ENCODE data around the gene FGF19.

FGF19 gene

GRCh38 chr11:69695581-69695980, 8.2 kb downstream of the FGF19 start:
- no peak for DNase-seq

DNA sequence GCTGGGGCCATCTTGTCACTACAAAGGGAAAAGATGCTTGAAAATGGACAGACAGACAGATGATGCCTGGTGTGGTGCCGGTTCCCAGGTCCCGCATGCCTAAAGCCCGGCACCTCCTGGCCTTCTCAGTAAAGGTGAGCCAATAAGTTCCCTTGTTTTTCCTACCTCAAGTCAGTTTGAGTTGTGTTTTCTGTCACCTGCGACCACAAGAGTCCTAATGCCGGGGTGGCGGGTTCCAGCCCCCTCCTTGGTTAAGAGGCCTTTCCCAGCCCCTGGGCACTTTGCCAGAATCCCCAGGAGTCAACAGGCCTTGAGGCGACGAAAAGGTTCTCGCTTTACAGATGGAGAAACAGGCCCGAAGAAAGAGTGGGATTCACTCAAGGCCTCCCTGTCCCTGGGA, 9.0 kb downstream of the FGF19 start:
- peak; percentile 17 for DNase-seq

GRCh38 chr11:69692422-69692821, 11.4 kb downstream of the FGF19 start:
- no peak for DNase-seq

DNA sequence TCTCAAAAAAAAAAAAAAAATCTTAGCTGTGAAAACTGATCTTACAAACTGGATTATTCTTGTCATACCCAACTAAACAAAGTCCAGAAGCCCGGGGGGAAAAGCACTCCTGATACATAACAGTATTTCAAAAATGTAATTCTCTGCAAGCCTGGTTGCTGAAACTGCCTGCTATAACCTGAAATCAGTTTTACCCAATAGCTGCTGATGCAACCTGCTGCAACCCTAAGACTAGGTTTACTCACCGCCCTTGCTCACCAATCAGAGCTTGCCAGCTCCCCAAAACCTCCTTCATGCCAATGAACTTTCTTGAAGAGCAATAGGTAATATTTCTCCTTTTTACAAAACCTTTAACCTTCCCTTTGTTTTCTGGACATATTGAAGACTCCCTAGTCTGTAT, 12.4 kb downstream of the FGF19 start:
- DNase-seq = no peak

GRCh38 chr11:69689484-69690319, 14.1 kb downstream of the FGF19 start:
- DNase-seq = no peak

GRCh38 chr11:69687969-69688771, 15.7 kb downstream of the FGF19 start:
- DNase-seq = peak; percentile 14

DNA sequence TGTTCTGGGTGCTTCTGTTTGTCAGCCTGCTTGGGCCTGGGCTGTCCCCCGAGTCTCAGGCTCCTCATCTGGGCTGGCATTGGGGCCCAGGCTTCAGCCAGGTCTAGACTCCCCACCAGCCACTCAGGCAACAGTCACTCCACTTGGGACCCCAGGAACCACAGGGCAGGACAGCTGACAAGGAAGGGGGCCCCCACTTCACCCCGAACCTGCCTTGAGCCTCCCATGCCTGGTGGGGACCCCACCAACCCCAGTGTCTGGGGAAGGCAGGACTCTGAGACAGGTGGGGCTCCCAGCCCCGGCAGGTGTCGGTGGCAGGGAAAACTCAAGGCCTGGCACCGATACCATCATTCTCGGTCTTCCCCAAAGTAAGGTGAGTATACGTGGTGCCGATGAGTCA, 17.0 kb downstream of the FGF19 start:
- no peak for DNase-seq

DNA sequence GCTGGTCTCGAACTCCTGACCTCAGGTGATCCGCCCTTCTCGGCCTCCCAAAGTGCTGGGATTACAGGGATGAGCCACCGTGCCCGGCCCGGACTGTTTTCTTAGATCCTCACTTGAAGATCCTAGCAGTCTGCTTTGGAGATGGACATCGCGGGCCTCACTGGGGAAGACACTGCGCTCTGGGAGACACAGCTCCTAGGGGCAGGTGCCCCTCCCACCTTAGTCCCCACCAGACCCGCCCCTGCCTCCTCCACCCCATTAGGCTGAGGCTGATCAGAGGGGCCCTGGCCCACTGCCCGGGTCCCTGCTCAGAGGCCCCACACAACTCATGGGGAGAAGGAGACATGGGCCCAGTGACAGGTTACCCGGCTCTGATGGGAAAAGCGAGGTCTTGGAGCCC, 17.4 kb downstream of the FGF19 start:
- no peak for DNase-seq

DNA sequence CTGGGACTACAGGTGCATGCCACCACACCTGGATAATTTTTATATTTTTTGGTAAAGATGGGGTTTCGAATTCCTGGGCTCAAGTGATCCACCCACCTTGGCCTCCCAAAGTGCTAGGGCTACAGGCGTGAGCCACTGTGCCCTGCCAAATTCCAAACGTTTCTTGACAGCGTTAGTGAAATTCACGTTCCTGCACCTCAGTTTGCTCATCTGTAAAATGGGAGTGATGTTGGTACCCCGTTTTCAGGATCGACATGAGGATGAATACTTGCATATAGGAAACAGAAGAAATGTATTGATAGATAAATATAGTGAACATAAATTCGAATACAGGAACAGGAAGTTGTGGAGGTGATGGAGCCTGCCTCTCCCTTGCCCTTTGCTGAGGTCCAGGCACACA, 18.5 kb downstream of the FGF19 start:
- DNase-seq = no peak

DNA sequence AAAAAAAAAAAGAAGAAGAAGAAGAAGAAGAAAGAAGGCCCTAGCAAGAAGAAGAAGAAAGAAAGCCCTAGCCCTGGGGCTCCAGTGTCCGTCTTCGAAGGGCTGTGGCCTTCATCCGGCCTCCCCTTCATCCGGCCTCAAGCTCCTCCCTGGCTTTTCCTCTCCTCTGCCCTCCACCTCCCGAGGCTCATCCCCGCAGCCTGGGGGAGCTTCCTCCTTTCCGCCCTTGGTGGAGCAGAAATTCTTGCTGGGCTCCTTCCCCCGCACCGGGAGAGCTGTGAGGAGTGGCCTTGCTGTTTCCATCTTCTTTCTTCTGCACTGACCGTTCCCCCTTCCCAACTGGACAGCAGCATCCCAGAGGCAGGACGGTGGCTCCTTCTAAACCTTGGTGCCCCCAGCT, 19.2 kb downstream of the FGF19 start:
- no peak for DNase-seq

DNA sequence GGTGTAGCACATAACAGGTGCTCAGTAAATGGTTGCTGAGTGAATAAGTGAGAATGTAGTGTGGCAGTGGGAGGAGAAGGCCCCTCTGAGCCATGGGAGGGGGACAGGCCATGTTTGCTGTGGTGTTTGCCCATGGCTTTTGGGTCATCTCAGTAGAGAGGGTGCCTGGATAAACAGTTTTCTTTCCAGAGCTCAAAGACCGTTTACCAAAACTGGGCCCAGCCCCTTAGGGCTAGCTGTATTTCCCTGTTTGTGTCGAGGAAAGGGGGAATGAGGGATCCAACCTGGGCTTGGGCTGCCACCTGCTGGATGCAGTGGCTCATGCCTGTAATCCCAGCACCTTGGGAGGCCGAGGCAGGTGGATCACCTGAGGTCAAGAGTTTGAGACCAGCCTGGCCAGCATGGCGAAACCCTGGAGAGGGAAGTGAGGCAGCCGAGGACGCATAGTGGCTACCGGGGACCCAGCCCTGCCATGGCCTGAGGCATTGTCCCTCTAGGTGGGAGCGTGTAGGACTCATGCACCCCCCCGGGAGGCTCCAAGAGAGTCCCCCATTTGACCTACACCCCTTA, 20.0 kb downstream of the FGF19 start:
- no peak for DNase-seq

DNA sequence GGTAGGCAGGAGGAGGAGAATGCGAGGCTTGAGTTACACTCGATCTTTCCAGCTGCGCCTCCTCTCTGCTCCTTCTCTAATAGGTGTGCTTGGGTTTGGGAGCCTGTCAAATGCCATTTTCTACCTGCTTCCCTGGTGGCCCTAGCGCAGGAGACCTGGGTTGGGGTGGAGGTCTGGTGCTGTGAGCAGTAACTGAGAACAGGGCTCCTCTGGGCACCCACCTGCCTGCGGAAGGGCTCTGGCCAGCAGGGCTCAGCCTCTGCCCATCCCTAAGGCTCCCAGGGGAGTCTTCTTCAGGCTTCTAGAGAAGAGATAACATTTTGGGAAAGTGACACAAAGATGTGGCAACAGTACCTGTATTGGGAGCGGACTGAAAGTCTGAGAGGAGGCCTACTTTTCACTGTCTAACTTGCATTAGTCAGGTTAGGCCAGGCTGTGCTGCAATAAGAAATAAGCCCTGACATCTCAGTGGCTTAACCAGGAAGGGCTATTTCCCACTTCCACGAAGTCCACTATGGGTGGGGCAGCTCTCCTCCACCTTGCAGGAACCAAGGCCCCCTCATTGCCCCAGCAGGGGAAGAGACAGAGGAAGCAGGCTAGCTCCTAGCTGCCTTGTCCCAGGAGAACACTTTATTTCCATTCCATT, 21.0 kb downstream of the FGF19 start:
- no peak for DNase-seq

DNA sequence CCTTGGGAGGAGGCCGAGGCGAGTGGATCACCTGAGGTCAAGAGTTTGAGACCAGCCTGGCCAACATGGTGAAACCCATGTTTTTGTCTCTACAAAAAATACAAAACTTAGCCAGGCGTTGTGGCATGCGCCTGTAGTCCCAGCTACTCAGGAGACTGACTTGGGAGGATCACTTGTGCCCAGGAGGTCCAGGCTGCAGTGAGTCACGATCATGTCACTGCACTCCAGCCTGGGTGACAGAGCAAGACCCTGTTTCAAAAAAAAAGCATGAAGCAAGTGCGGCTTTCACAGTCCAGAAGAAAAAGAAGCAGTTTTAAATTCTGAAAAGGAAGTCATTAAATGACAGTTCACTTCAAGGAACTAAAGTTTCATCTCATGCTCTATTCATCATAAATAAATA, 21.6 kb downstream of the FGF19 start:
- DNase-seq = no peak

- no peak for DNase-seq
Observed at GRCh38 chr11:69680688-69681087, 23.1 kb downstream of the FGF19 start.

GRCh38 chr11:69677749-69678148, 26.1 kb downstream of the FGF19 start:
- no peak for DNase-seq

DNA sequence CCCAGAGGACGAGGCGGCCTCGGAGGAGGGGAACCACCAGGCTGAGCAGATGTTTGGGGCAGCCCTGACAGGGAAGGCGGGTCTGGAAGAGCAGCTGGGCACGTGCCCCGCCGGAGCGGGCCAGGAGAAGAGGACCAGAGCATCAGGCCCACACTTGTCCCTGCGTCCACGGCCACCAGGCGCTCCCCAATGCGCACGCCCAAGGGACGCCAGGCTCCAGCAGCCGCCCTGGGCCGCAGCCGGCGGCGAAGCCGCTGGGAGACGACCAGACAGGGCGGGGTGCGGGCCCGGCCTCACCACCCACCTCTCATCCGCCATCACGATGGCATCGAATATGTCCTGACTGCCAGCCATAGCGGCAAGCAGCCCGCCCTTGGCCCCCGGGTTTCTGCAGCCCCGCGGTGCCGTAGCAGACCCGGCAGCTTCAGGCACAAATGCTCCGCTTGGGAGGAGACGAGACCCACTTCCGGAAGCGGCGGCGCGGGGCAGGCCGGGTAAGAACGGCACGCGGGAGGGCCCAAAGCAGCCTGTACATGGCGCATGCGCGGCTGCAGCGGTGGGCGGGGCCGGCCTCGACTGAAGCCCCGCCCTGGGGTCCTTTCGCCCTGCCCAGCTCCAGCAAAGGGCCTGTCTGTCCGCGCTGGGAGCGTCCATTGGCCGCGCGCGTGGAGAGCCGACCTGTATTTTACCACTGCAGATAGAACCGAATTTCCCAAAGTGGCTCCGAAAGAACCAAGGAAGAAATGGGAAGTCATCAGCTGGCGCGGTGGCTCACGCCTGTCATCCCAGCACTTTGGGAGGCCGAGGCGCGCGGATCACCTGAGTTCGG, 28.7 kb downstream of the FGF19 start, which contains the start of gene LTO1:
Gene LTO1 (minus strand): TSS at position 468 of the 829 bp plus-strand sequence. CDS start 114 bp downstream, at position 354.
- DNase-seq = peak; percentile 94

GRCh38 chr11:69674267-69674885, 29.4 kb downstream of the FGF19 start:
- DNase-seq = peak; percentile 44

- no peak for DNase-seq
Observed at GRCh38 chr11:69671734-69672465, 31.9 kb downstream of the FGF19 start.

DNA sequence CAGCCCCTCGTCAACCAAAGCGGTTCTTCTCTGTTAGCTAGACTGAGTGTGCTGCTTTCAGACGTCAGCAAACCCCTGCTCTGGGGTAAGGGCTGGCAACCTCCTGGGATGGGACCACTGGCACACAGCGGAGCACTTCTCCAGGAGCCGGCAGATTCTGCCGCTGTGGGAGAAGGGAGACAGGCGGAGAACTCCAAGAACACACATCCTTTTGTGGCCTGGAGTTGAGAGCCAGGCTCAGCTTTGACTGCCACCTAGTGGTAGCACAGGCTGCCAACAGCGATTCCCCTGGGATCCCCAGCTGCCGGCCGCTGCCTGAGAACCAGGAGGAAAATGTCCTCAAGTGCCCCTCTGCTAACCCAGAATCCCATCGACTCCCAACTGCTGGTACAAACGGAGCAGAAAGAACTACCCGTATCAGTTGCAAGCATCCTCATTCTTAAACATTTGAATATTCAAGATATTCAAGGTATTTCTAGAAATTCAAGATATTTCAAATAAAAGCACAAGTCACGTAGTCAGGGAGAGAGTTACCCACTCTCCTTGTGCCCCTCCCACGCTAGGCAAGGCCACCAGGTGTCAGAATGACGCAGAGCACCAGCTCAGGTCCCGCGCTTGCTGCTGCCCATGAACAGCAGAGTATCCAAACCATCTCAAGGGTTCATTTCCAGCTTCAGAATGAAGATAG, 33.5 kb downstream of the FGF19 start:
- peak; percentile 66 for DNase-seq

GRCh38 chr11:69669486-69669885, 34.3 kb downstream of the FGF19 start:
- DNase-seq = no peak

Measured in NCI-H345 (cell line).